ENCODE data around the gene SMURF1.

GRCh38 chr7:99115379-99115778, 28.5 kb downstream of the SMURF1 start:
- no peak for TF ChIP-seq CTCF (conservative IDR thresholded peaks at IDR 0.05; ENCODE audit: low read depth, low read length)
- TF ChIP-seq EZH2phosphoT487 (IDR thresholded peaks at IDR 0.05; ENCODE audit: borderline replicate concordance, low read length), result no peak

Data from PC-3 (cell line).